Right lobe of liver (tissue), 4 donors: ENCODE results near the gene RELL2.

ENCODE experiments used
- CTCF ChIP-seq, 4 donors: fragments of 200-600 bp in 3 of 4; fragments of 450-650 bp in 1 of 4; IDR thresholded peaks; one replicate each; pipeline versions ENCODE4 v1.5.1 to v1.8.0; 2016 to 2022; ENCODE audit warnings: antibody characterized with exemption in 4 of 4, mild to moderate bottlenecking in 2 of 4
- POLR2A ChIP-seq: fragments of 450-650 bp; IDR thresholded peaks from one replicate; pipeline ENCODE4 v1.6.1; 2017; ENCODE audit warnings: antibody characterized with exemption, mild to moderate bottlenecking
- donor health status: DM: no; HTN: no; CAD: no.
- donor health status: DM: no; HTN: no; CAD: no.
- donor health status: DM: no; HTN: yes; CAD: no.

- no peak for TF ChIP-seq CTCF (IDR thresholded peaks at IDR 0.05)
- no peak for TF ChIP-seq POLR2A
Measured at GRCh38 chr5:141632650-141633049, 4.1 kb upstream of the RELL2 start.
